Measurements from ENCODE around the gene MFAP3L.
"Not testable (repeated sequence)": the region's sequence is repeated elsewhere in the genome, so short reads cannot be mapped to it uniquely, and the experiment has no call there.

MFAP3L gene

GRCh38 chr4:169963998-169964397 lies 62.2 kb downstream of the MFAP3L start:
- Histone ChIP-seq H3K27ac (ENCODE audit: low read depth, low read length) (no peak overlapping the region), H3K79me2 (ENCODE audit: control insufficient read depth, insufficient read depth, low read length, unreplicated experiment) (no peaks in the 10 kb centered on the region), H3K4me1 (ENCODE audit: control insufficient read depth, insufficient read depth, low read length, unreplicated experiment) (peaks cover 15% of the 10 kb centered on the region), H2AFZ (ENCODE audit: low read length, unreplicated experiment) (no peak overlapping the region), H3K27me3 (ENCODE audit: insufficient read depth, low read length) (no peaks in the 10 kb centered on the region), H3K4me3 (ENCODE audit: low read depth, low read length) (no peak overlapping the region), H3K36me3 (ENCODE audit: insufficient read depth, low read length) (no peaks in the 10 kb centered on the region)

- Histone ChIP-seq H2AFZ (ENCODE audit: low read length, unreplicated experiment) (no peak overlapping the region), H3K79me2 (ENCODE audit: control insufficient read depth, insufficient read depth, low read length, unreplicated experiment) (no peaks in the 10 kb centered on the region), H3K4me3 (ENCODE audit: low read depth, low read length) (no peak overlapping the region), H3K27me3 (ENCODE audit: insufficient read depth, low read length) (no peaks in the 10 kb centered on the region), H3K36me3 (ENCODE audit: insufficient read depth, low read length) (no peaks in the 10 kb centered on the region), H3K27ac (ENCODE audit: low read depth, low read length) (no peak overlapping the region), H3K4me1 (ENCODE audit: control insufficient read depth, insufficient read depth, low read length, unreplicated experiment) (peaks cover 7% of the 10 kb centered on the region)
Observed at GRCh38 chr4:169959254-169959653, 66.9 kb downstream of the MFAP3L start.

GRCh38 chr4:169958629-169959028 lies 67.6 kb downstream of the MFAP3L start:
- H2AFZ ChIP-seq (ENCODE audit: low read length, unreplicated experiment), result no peak overlapping the region
- H3K27ac ChIP-seq (ENCODE audit: low read depth, low read length), result no peak overlapping the region
- H3K36me3 ChIP-seq (ENCODE audit: insufficient read depth, low read length), result no peaks in the 10 kb centered on the region
- H3K79me2 ChIP-seq (ENCODE audit: control insufficient read depth, insufficient read depth, low read length, unreplicated experiment), result no peaks in the 10 kb centered on the region
- H3K4me3 ChIP-seq (ENCODE audit: low read depth, low read length), result no peak overlapping the region
- H3K4me1 ChIP-seq (ENCODE audit: control insufficient read depth, insufficient read depth, low read length, unreplicated experiment), result peaks cover under 1% of the 10 kb centered on the region
- H3K27me3 ChIP-seq (ENCODE audit: insufficient read depth, low read length), result no peaks in the 10 kb centered on the region

GRCh38 chr4:169957785-169958184 lies 68.4 kb downstream of the MFAP3L start:
- H3K4me3 ChIP-seq (ENCODE audit: low read depth, low read length), result no peak overlapping the region
- no peak overlapping the region for H2AFZ ChIP-seq (ENCODE audit: low read length, unreplicated experiment)
- H3K79me2 ChIP-seq (ENCODE audit: control insufficient read depth, insufficient read depth, low read length, unreplicated experiment), result no peaks in the 10 kb centered on the region
- H3K36me3 ChIP-seq (ENCODE audit: insufficient read depth, low read length), result no peaks in the 10 kb centered on the region
- H3K27ac ChIP-seq (ENCODE audit: low read depth, low read length), result no peak overlapping the region
- H3K4me1 ChIP-seq (ENCODE audit: control insufficient read depth, insufficient read depth, low read length, unreplicated experiment), result no peaks in the 10 kb centered on the region
- 0 out of 2 replicates have a peak, but pooled peaks cover 6% of the 10 kb centered on the region for H3K27me3 ChIP-seq (ENCODE audit: insufficient read depth, low read length)

GRCh38 chr4:169956091-169956843 lies 69.9 kb downstream of the MFAP3L start:
- Histone ChIP-seq H3K79me2 (ENCODE audit: control insufficient read depth, insufficient read depth, low read length, unreplicated experiment) (no peaks in the 10 kb centered on the region), H2AFZ (ENCODE audit: low read length, unreplicated experiment) (no peak overlapping the region), H3K36me3 (ENCODE audit: insufficient read depth, low read length) (no peaks in the 10 kb centered on the region), H3K27ac (ENCODE audit: low read depth, low read length) (no peak overlapping the region), H3K4me3 (ENCODE audit: low read depth, low read length) (no peak overlapping the region), H3K27me3 (ENCODE audit: insufficient read depth, low read length) (0 out of 2 replicates have a peak, but pooled peaks cover 8% of the 10 kb centered on the region), H3K4me1 (ENCODE audit: control insufficient read depth, insufficient read depth, low read length, unreplicated experiment) (no peaks in the 10 kb centered on the region)

GRCh38 chr4:169955521-169955920 lies 70.7 kb downstream of the MFAP3L start:
- no peaks in the 10 kb centered on the region for H3K79me2 ChIP-seq (ENCODE audit: control insufficient read depth, insufficient read depth, low read length, unreplicated experiment)
- no peak overlapping the region for H2AFZ ChIP-seq (ENCODE audit: low read length, unreplicated experiment)
- no peak overlapping the region for H3K27ac ChIP-seq (ENCODE audit: low read depth, low read length)
- no peaks in the 10 kb centered on the region for H3K4me1 ChIP-seq (ENCODE audit: control insufficient read depth, insufficient read depth, low read length, unreplicated experiment)
- H3K27me3 ChIP-seq (ENCODE audit: insufficient read depth, low read length), result 0 out of 2 replicates have a peak, but pooled peaks cover 8% of the 10 kb centered on the region
- no peak overlapping the region for H3K4me3 ChIP-seq (ENCODE audit: low read depth, low read length)
- H3K36me3 ChIP-seq (ENCODE audit: insufficient read depth, low read length), result no peaks in the 10 kb centered on the region

GRCh38 chr4:169952236-169953002 lies 73.8 kb downstream of the MFAP3L start:
- Histone ChIP-seq H3K27me3 (ENCODE audit: insufficient read depth, low read length) (peaks cover 21% of the 10 kb centered on the region), H3K36me3 (ENCODE audit: insufficient read depth, low read length) (no peaks in the 10 kb centered on the region), H3K27ac (ENCODE audit: low read depth, low read length) (no peak overlapping the region), H3K79me2 (ENCODE audit: control insufficient read depth, insufficient read depth, low read length, unreplicated experiment) (no peaks in the 10 kb centered on the region), H3K4me3 (ENCODE audit: low read depth, low read length) (no peak overlapping the region), H2AFZ (ENCODE audit: low read length, unreplicated experiment) (no peak overlapping the region), H3K4me1 (ENCODE audit: control insufficient read depth, insufficient read depth, low read length, unreplicated experiment) (no peaks in the 10 kb centered on the region)

GRCh38 chr4:169948271-169948670 lies 77.9 kb downstream of the MFAP3L start:
- Histone ChIP-seq H3K4me3 (ENCODE audit: low read depth, low read length) (no peak overlapping the region), H3K36me3 (ENCODE audit: insufficient read depth, low read length) (no peaks in the 10 kb centered on the region), H3K4me1 (ENCODE audit: control insufficient read depth, insufficient read depth, low read length, unreplicated experiment) (no peaks in the 10 kb centered on the region), H2AFZ (ENCODE audit: low read length, unreplicated experiment) (no peak overlapping the region), H3K27me3 (ENCODE audit: insufficient read depth, low read length) (peaks cover 20% of the 10 kb centered on the region), H3K79me2 (ENCODE audit: control insufficient read depth, insufficient read depth, low read length, unreplicated experiment) (no peaks in the 10 kb centered on the region), H3K27ac (ENCODE audit: low read depth, low read length) (no peak overlapping the region)

GRCh38 chr4:169945636-169946035 lies 80.6 kb downstream of the MFAP3L start:
- no peak overlapping the region for H3K27ac ChIP-seq (ENCODE audit: low read depth, low read length)
- no peaks in the 10 kb centered on the region for H3K4me1 ChIP-seq (ENCODE audit: control insufficient read depth, insufficient read depth, low read length, unreplicated experiment)
- H3K27me3 ChIP-seq (ENCODE audit: insufficient read depth, low read length), result peaks cover 13% of the 10 kb centered on the region
- no peaks in the 10 kb centered on the region for H3K79me2 ChIP-seq (ENCODE audit: control insufficient read depth, insufficient read depth, low read length, unreplicated experiment)
- no peaks in the 10 kb centered on the region for H3K36me3 ChIP-seq (ENCODE audit: insufficient read depth, low read length)
- H2AFZ ChIP-seq (ENCODE audit: low read length, unreplicated experiment), result no peak overlapping the region
- no peak overlapping the region for H3K4me3 ChIP-seq (ENCODE audit: low read depth, low read length)

- H3K79me2 ChIP-seq (ENCODE audit: control insufficient read depth, insufficient read depth, low read length, unreplicated experiment); H3K4me1 ChIP-seq (ENCODE audit: control insufficient read depth, insufficient read depth, low read length, unreplicated experiment); H2AFZ ChIP-seq (ENCODE audit: low read length, unreplicated experiment); H3K27ac ChIP-seq (ENCODE audit: low read depth, low read length); H3K4me3 ChIP-seq (ENCODE audit: low read depth, low read length); H3K27me3 ChIP-seq (ENCODE audit: insufficient read depth, low read length); H3K36me3 ChIP-seq (ENCODE audit: insufficient read depth, low read length): not testable (repeated sequence)
Observed at GRCh38 chr4:169943601-169944000, 82.6 kb downstream of the MFAP3L start.

- Histone ChIP-seq H3K27ac (ENCODE audit: low read depth, low read length) (no peak overlapping the region), H3K79me2 (ENCODE audit: control insufficient read depth, insufficient read depth, low read length, unreplicated experiment) (no peaks in the 10 kb centered on the region), H2AFZ (ENCODE audit: low read length, unreplicated experiment) (no peak overlapping the region), H3K27me3 (ENCODE audit: insufficient read depth, low read length) (no peaks in the 10 kb centered on the region), H3K36me3 (ENCODE audit: insufficient read depth, low read length) (no peaks in the 10 kb centered on the region), H3K4me3 (ENCODE audit: low read depth, low read length) (no peak overlapping the region), H3K4me1 (ENCODE audit: control insufficient read depth, insufficient read depth, low read length, unreplicated experiment) (no peaks in the 10 kb centered on the region)
Observed at GRCh38 chr4:169941141-169941540, 85.1 kb downstream of the MFAP3L start.
